Gastroesophageal sphincter (tissue), 4 donors: Measurements from ENCODE around the gene PSMB11. TPM values are rescaled to one million over a fixed set of nuclear protein-coding genes. Genes with fewer than 3 reads are reported as not detected.
"Not testable (repeated sequence)": the region's sequence is repeated elsewhere in the genome, so short reads cannot be mapped to it uniquely, and the experiment has no call there.

Experiments used
- ATAC-seq: fragments of 150-250 bp; one replicate; pipeline ENCODE4 v1.9.1; 2016; ENCODE audit warnings: mild to moderate bottlenecking, moderate library complexity
- H3K27ac ChIP-seq, 4 donors: fragments of 200-600 bp; sonication (generic) in 3 of 4; 1 replicate in 3 of 4; 2 replicates in 1 of 4; pipeline ENCODE4 v1.5.1; 2016 to 2019
- H3K27me3 ChIP-seq: fragments of 200-600 bp; sonication (generic); one replicate; pipeline ENCODE4 v1.5.1; 2019
- H3K36me3 ChIP-seq, 2 donors: fragments of 200-600 bp; sonication (generic); one replicate each; pipeline ENCODE4 v1.5.1; 2019; ENCODE audit warnings: control low read depth in 1 of 2
- H3K4me1 ChIP-seq, 3 donors: fragments of 200-600 bp; sonication (generic); 1 replicate in 2 of 3; 2 replicates in 1 of 3; pipeline ENCODE4 v1.5.1; 2016 to 2019; ENCODE audit warnings: control low read depth in 2 of 3
- H3K4me3 ChIP-seq, 2 donors: fragments of 200-600 bp; sonication (generic); one replicate each; pipeline ENCODE4 v1.5.1; 2019; ENCODE audit warnings: mild to moderate bottlenecking in 1 of 2, moderate library complexity in 1 of 2
- H3K9me3 ChIP-seq, 3 donors: fragments of 200-600 bp; sonication (generic); one replicate each; pipeline ENCODE4 v1.5.1; 2017 to 2019; ENCODE audit warnings: control low read depth in 2 of 3
- CTCF ChIP-seq, 4 experiments: fragments of 200-600 bp in 2 of 4; fragments of 450-650 bp in 2 of 4; sonication (generic) in 1 of 4; IDR thresholded peaks; one replicate each; pipeline ENCODE4 v1.5.1; 2017 to 2019; ENCODE audit warnings: antibody characterized with exemption in 4 of 4, mild to moderate bottlenecking in 2 of 4, moderate library complexity in 2 of 4
- EP300 ChIP-seq: sonication (generic); formaldehyde crosslinking; IDR thresholded peaks from one replicate; pipeline ENCODE4 v1.6.1; 2017; ENCODE audit warnings: antibody characterized with exemption, mild to moderate bottlenecking
- POLR2A ChIP-seq, 2 donors: fragments of 450-650 bp; IDR thresholded peaks; one replicate each; pipeline ENCODE4 v1.6.1; 2017; ENCODE audit warnings: antibody characterized with exemption in 2 of 2, mild to moderate bottlenecking in 2 of 2, moderate library complexity in 1 of 2
- POLR2AphosphoS5 ChIP-seq: sonication (generic); formaldehyde crosslinking; IDR thresholded peaks from one replicate; pipeline ENCODE4 v1.6.1; 2017; ENCODE audit warnings: antibody characterized with exemption
- WGBS, 2 donors: methylation state at CpG; one replicate each; pipeline ENCODE4 v1.1.5; 2018; ENCODE audit warnings: low coverage in 1 of 2; 5-methylcytosine and 5-hydroxymethylcytosine counted together
- total RNA-seq, 4 donors: library from RNA; depleted of rRNA; stranded (reverse); fragments of >200 nt; gene quantifications; one replicate each; pipeline ENCODE4 v1.1.0, GENCODE V29; 2016

The PSMB11 gene
- total RNA-seq, 4 donors from 2014 or later = 0.27 TPM; not detected in 3

- no peaks in the 10 kb centered on the region for H3K27me3 ChIP-seq
- ATAC-seq = no peak
- H3K9me3 ChIP-seq = no peaks in the 10 kb centered on the region
- peaks cover 0 to 11% of the 10 kb centered on the region in 2 donors for H3K36me3 ChIP-seq
- TF ChIP-seq POLR2A (IDR thresholded peaks at IDR 0.05) (no peak), CTCF (IDR thresholded peaks at IDR 0.05) (no peak)
- 79 to 100% methylated on average over 1 to 2 of the region's 3 CpGs for WGBS, 2 donors
- H3K4me1 ChIP-seq = peaks cover 0 to 12% (median 6%) of the 10 kb centered on the region in 3 donors
- H3K27ac ChIP-seq = no peak overlapping the region
- no peak overlapping the region for H3K4me3 ChIP-seq
Observed at GRCh38 chr14:23002592-23002991, 39.4 kb upstream of the PSMB11 start.

DNA sequence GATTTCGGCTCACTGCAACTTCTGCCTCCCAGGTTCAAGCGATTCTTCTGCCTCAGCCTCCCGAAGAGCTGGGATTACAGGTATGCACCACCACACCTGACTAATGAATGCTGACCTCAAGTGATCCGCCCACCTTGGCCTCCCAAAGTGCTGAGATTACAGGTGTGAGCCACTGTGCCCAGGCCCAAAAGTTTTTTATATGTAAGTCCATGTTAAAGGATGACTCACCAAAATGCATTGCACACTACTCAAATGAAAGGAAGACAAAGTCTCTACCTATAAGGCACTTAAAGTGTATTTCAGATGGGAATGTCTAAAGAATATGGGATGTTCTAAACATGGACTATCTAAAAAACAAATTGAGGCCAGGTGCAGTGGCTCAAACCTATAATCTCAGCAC lies 37.7 kb upstream of the PSMB11 start:
- WGBS, 2 donors = 80% methylated on average over 1 of the region's 4 CpGs; no CpG with 5 or more reads in 1 of the 2 donors
- not testable (repeated sequence) for H3K27ac ChIP-seq, H3K36me3 ChIP-seq, ATAC-seq, H3K9me3 ChIP-seq, H3K27me3 ChIP-seq, H3K4me3 ChIP-seq
- H3K4me1 ChIP-seq = peaks cover 0 to 15% (median 6%) of the 10 kb centered on the region in 3 donors

DNA sequence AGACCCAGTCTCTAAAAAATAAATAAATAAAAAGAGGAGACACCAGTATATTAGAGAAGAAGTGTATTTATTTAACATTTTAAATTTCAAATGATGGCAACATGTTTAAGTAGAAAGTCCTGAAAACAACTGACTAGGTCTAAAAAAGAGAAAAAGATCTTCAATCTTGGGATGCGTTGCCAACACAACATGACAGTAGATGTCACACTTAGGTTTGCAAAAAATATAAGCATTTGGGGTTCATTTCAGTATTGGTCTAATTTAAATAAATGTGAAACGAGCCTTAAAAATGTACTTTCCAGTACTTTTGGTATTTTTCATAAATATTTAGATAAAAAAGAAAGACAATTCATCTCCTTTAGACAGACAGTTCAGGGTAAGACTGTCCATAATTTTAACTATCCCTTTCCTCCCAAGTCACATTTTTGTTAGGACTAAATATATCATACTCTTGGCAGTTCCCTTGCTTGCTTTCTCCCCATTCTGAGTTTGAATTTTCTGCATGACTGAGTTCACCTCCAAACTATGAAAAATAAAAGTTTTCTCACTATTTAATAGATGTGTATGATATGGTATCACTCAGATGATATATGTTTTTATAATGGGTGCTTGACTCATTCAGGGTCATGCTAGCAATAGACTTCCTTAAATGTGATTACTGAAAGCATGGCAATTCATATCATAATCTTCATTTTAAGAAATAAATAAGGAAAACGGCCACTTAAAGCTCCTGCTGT lies 36.4 kb upstream of the PSMB11 start:
- ATAC-seq = no peak
- H3K36me3 ChIP-seq = no peaks in the 10 kb centered on the region
- H3K27ac ChIP-seq = peak overlapping the region in 3 of 4 donors; percentile 89 to 95 (median 93)
- no peaks in the 10 kb centered on the region for H3K27me3 ChIP-seq
- 68 to 72% methylated on average over 3 of the region's 3 CpGs for WGBS, 2 donors
- H3K4me1 ChIP-seq = peaks cover 0 to 26% (median 6%) of the 10 kb centered on the region in 3 donors
- peak overlapping the region in 1 of 2 donors; percentile 60 for H3K4me3 ChIP-seq
- no peaks in the 10 kb centered on the region for H3K9me3 ChIP-seq
- TF ChIP-seq POLR2AphosphoS5 (no peak), CTCF (IDR thresholded peaks at IDR 0.05) (no peak), EP300 (no peak), POLR2A (IDR thresholded peaks at IDR 0.05) (no peak)

- no peak for TF ChIP-seq POLR2A (IDR thresholded peaks at IDR 0.05)
- no peak for TF ChIP-seq EP300
- no peak for TF ChIP-seq CTCF (IDR thresholded peaks at IDR 0.05)
- no peak for TF ChIP-seq POLR2AphosphoS5
- Histone ChIP-seq H3K9me3 (no peaks in the 10 kb centered on the region), H3K4me3 (peak overlapping the region; percentile 36 to 60), H3K4me1 (peaks cover 0 to 26% (median 6%) of the 10 kb centered on the region in 3 donors), H3K36me3 (no peaks in the 10 kb centered on the region), H3K27ac (peak overlapping the region; percentile 68 to 95 (median 91)), H3K27me3 (no peaks in the 10 kb centered on the region)
- ATAC-seq = no peak
- WGBS, 2 donors = 49 to 50% methylated on average over 4 to 5 of the region's 5 CpGs
Observed at GRCh38 chr14:23006188-23006534, 35.9 kb upstream of the PSMB11 start.

DNA sequence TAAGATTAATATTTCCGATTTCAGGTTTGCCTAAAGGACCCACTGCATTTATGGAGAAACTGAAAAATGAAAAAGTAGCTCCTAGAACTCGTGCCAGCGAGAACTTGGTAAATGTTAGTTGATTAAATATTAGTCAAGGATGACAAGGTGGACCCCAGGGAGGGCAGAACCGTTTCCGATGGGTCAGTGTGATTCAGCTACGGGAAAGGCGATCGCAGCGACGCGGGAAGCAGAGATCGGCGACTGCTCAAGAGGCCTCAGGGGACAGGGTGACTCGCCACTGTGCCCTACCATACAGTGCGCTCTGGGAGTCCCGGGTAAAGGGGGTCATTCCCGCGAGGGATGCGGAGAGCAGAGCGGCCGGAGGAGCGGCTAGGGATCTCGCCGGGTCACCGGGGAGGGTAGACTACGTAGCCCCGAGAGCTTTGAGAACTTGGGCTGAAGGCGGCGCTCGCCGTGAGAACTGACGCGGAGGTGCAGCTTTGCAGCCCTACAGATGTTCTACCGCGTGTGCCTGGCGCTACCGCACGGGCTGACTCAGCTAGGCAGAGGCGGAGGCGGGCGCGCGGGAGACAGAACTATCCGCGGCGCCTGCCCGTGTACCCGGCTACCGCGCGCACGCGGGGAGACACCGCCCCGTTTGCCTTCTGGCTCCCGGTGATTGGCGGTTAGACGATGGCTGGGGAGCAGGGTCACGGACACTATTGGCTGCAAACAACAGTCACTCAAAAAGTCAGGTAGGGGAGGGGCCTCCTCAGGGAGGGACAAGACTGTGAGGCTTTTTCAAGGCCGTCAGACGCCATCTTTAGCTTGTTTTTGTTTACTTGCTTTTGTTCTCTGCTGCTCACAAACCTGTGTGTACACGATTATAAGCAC lies 35.2 kb upstream of the PSMB11 start:
- no peaks in the 10 kb centered on the region for H3K36me3 ChIP-seq
- H3K27ac ChIP-seq = peak overlapping the region; percentile 68 to 95 (median 91)
- no peaks in the 10 kb centered on the region for H3K9me3 ChIP-seq
- H3K27me3 ChIP-seq = no peaks in the 10 kb centered on the region
- peak; percentile 99 for ATAC-seq
- peaks cover 0 to 26% (median 6%) of the 10 kb centered on the region in 3 donors for H3K4me1 ChIP-seq
- H3K4me3 ChIP-seq = peak overlapping the region; percentile 36 to 60
- 0 to 3% methylated on average over 6 to 19 of the region's 62 CpGs for WGBS, 2 donors
- TF ChIP-seq CTCF (IDR thresholded peaks at IDR 0.05) = peak in 3 of 4 experiments; percentile 29 to 38 (median 36)
- TF ChIP-seq EP300 = no peak
- peak; percentile 88 for TF ChIP-seq POLR2AphosphoS5
- peak; percentile 85 to 86 for TF ChIP-seq POLR2A (IDR thresholded peaks at IDR 0.05)
